ENCODE measurements around the gene ITPRIP. TPM values are rescaled to one million over a fixed set of nuclear protein-coding genes. Genes with fewer than 3 reads are reported as not detected.

The ITPRIP gene
- total and polyA plus RNA-seq, 2 of the 8 experiments (the other 6 are each of a cell fraction or from before 2014, with no cell fraction given) = 15.3 to 16.9 TPM

GRCh38 chr10:104331208-104331838 is 6.9 kb downstream of the ITPRIP start (continued):
- TF ChIP-seq E2F6 (IDR thresholded peaks at IDR 0.05) (0 out of 2 replicates have a peak, but pooled peaks have one; percentile 23), TAF1 (IDR thresholded peaks at IDR 0.05; ENCODE audit: low read depth, low read length) (0 out of 2 replicates have a peak, but pooled peaks have one; percentile 22), TBP (IDR thresholded peaks at IDR 0.05; ENCODE audit: low read depth, low read length) (0 out of 2 replicates have a peak, but pooled peaks have one; percentile 12), CBX5 (IDR thresholded peaks at IDR 0.05; ENCODE audit: low read depth, low read length) (no peak), SIX5 (IDR thresholded peaks at IDR 0.05; ENCODE audit: low read depth, low read length) (no peak), POLR2A (IDR thresholded peaks at IDR 0.05; ENCODE audit: control extremely low read depth in 1 of 2, low read depth in 2 of 2, low read length in 2 of 2) (0 out of 3 replicates have a peak, but pooled peaks of 1 of the 2 experiments have one; percentile 23), SIN3A (conservative IDR thresholded peaks at IDR 0.05 in 1 of 2, IDR thresholded peaks at IDR 0.05 in 1 of 2; ENCODE audit: low read depth in 1 of 2, low read length in 2 of 2) (peak in 1 of 2 experiments; percentile 43; a peak in 1 of 4 replicates), RBBP5 (IDR thresholded peaks at IDR 0.05; ENCODE audit: borderline replicate concordance, low read depth, low read length) (0 out of 2 replicates have a peak, but pooled peaks have one; percentile 25)

Measured in H1 (cell line).